HG03469 (cell line): ENCODE results near the gene SLC25A17.
"Not testable (repeated sequence)": the region's sequence is repeated elsewhere in the genome, so short reads cannot be mapped to it uniquely, and the experiment has no call there.

Source experiments
- ATAC-seq: cut with Tn5 transposase; IDR thresholded peaks from one replicate; pipeline ENCODE4 v1.9.1; 2021; ENCODE audit warnings: mild to moderate bottlenecking, moderate library complexity, moderate number of reproducible peaks; ENCODE audit not compliant: unreplicated experiment

Gene SLC25A17, protein sequence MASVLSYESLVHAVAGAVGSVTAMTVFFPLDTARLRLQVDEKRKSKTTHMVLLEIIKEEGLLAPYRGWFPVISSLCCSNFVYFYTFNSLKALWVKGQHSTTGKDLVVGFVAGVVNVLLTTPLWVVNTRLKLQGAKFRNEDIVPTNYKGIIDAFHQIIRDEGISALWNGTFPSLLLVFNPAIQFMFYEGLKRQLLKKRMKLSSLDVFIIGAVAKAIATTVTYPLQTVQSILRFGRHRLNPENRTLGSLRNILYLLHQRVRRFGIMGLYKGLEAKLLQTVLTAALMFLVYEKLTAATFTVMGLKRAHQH

DNA sequence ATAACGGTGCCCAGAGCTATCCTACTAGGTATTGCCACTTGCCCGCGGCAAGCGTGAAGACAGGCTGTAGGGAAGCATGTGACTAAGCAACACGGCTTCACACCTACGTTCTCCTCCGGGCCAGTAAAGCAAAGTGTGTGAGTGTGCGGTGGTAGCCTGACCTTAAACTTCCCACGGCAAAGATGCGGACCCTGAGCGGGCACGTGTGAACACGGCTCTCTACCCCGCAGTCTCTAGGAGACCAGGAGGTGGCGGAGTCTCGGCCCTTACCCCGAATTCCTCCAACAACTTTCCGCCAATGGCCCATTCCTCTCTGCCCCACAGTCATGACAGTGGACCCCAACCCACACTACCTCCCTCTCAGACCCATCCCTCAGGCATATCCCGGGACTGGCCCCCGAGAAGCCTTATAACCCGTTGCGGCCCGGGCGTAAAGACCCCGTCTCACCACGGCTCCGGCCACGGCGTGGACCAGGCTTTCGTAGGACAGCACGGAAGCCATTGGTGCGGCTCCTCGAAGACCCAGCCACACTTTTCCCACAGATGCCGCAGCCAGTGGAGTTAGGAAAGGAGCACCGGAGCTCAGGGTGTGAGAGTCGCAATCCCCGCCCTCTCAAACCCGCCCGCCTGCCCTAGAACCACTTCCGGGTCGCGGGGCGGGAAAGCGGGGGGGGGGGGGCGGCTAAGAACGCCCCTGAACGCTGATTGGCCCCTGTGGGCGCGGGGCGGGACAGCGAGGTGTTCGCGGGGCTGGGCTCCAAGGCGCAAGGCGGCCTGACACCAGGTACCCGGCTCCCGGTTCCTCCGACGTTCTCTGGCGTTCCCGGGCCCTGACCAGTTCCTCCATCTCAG is at the start of gene SLC25A17:
Gene SLC25A17, minus strand, starts transcription at position 600 of the 852 bp plus-strand sequence. Its CDS starts 98 bp downstream, at position 502.
- ATAC-seq: no peak

DNA sequence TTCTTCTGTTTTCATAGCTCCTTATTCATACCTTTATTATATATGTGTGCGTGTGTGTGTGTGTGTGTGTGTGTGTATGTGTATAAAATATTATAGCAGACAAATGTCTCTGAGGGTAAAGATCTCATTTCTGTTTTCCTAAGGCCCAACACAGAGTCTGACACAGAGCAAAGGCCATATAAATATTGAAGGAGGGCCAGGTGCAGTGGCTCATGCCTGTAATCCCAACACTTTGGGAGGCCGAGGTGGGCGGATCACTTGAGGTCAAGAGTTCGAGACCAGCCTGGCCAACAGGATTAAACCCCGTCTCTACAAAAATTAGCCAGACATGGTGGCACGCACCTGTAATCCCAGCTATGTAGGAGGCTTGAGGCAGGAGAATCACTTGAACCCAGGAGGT is 49.2 kb upstream of the SLC25A17 start:
- ATAC-seq: not testable (repeated sequence)

DNA sequence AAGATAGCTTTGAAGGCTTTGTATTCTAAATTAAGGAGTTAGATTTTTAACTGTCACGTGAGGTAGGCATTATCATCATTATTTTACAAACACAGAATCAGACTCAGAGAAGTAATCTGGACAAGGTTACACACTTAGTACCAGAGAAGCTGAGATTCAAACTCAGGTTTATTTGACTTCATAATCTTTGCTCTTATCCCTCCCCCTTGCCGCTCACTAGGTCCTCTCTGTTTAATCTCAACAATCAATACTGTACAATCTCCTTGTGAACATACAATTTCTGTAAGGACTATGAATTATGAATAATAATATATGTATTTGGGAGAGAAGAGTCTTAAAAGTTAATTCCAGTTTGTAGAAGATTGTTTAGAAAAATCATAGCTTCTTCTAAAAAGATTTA is 48.0 kb upstream of the SLC25A17 start:
- no peak for ATAC-seq

DNA sequence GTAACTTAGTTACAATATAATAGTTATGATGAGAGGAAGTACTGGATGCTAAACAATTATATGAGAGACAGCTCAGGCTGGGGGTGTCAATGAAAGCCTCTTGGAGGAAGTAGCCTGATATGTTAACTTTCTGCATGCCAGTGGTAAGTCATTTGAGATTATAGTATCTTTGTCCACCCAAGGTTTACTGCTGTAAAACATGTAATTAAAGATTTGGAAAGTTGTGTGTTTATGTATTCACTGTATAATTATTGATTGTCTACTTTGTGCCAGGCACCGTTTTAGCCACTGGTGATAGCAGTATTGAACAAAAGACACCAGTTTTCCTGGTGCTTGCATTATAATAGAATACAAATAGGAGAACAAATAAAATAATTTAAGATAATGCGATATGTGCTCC is 43.4 kb upstream of the SLC25A17 start:
- no peak for ATAC-seq

DNA sequence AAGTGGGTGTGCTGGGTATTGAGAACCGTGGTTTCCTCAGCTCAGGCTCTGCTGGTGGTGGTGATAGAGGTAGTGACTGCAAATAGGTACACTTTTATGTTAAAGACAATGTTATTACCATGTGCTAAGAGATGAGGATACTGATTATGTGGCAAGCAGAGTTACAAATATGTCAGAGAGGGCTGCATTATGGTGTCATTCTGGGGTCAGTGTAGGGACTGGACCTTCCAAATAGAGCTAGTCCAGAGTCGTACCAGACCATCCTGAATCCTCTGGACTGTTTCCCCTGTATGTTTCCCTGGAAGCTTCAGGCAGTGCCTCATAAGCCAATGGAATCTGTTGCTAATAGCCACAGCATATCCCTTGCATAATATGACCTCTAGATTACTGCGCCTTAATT is 42.9 kb upstream of the SLC25A17 start, which contains the start of gene DNAJB7:
Gene DNAJB7, minus strand, starts transcription at position 101 of the 400 bp plus-strand sequence. CDS start 119 bp downstream, outside the sequence.
- no peak for ATAC-seq

DNA sequence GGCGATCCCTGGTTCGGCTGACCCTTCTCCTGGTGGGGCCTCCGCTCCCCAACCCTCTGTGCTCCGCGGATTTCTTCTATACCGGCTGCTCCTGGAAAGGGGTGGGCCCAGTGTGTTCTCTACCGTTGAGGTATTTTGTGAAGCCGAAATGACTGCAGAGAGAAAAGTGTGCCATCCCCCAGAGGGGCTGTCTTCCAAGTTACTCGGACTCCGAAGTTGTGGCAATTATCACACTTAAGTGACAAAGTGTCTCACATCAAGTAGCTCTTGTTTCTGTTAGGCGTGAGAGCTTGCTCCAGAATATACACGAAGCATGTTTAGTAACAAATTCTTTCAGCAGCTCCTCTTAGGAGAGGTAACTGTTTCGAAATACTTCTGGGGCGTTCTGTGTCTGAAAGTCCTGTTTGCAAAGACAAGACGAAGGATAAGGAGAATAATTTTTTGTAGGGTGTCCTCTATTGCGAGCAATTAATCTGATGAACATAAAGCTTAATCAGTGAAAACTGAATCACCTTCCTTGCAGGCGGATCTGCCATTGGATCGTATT is 38.2 kb upstream of the SLC25A17 start:
- ATAC-seq: no peak

DNA sequence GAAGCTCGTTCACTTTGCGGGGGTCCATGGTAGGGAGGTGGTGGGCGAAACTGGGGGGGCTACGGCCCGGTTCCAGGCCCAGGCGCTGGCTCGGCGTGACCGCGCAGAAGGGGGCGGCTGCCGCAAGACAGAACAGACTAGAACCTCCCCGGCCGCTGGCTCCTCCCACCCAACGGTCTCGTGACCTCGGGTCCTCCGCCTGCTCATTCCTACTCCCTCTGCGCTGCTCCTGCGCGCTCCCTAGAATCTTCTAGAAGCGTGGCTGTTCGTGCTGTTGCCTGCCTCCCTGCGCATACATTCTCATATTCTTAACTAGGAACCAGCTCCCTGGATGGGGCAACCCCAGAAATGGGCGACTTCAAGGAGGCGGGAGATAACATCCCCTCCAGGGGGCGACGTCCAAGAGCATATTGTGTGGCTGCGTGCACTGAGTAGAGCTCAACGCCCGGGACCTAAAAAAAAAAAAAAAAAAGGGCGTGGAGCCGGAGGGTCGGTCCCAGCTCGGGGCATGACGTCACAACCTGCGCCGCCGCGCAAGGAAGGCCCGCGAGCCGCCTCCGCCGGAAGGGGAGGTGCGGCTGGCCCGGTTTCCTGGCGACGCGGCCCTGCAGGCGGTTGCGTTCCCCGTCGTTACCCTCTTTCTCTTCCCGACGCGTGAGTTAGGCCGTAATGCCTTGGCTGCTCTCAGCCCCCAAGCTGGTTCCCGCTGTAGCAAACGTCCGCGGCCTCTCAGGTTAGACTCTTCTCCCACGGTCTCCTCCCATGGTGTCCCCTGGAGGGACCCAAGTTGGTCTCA is 37.6 kb upstream of the SLC25A17 start, which contains the start of the genes ST13 and XPNPEP3:
Gene ST13, minus strand, starts transcription at position 127 of the 796 bp plus-strand sequence. Its CDS starts 99 bp downstream, at position 28.
Gene XPNPEP3, plus strand, starts transcription at position 636 of the 796 bp plus-strand sequence. Its CDS starts 34 bp downstream, at position 670.
- ATAC-seq: peak; percentile 67

DNA sequence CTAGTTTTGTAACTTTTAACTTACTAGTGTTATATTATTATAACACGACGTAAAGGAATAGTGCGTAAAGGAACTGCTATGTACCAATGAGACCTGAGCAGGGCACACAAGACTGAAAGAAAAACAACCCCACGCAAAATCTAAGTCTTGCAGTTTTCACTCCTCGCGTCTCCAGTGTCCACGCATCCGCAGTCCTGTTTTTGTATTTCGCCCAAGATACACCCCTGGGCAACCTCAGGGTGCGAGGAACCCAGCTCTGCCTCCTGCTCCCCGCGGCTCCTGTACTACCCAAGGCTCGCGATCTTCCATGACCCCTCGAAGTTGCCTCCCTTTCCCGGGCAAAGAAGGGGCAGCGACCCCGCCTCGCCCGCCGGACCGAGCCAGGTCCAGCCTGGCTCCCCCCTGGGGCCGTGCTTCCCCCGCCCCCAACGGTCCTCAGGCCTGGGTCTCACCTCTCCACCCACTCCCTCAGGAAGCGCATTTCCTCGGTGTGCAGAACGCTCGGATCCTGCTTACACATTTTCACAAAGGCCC is 36.9 kb upstream of the SLC25A17 start:
- ATAC-seq: no peak

DNA sequence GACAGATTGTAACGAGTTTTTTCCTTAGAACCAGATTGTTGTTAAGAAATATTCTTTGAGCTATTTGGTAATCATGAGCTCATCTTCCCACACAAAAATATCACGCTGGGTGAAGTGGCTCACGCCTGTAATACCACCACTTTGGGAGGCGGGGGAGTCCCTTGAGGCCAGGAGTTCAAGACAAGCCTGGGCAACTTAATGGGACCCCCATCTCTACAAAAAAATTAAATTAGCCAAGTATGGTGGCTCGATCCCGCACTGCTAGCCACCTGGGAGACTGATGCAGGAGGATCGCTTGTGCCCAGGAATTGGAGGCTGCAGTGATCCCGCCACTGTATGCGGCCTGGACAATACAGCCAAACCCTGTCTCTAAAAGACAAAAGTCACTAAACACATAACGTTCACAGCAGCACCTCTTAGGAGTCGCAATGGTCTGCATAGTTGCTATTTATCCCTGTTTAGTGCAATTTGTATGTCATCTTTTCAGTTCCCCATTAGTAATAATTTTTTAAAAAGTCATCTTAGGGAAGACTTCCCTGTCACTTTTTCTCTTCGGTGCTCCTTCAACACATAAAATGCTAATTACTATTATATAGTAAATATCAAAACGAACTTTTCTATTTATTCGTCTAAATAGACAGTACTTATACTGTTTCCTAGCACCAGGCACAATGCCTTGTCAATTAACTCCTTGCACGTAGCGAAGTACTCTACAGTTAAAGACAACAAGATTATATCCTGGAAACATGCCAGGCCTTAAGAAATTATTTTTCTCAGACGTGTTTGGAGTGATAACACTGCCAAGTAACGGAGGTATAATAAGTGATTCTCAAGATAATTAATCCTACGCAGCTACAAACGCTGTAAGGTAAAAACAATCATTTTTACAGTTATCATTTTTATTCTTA is 36.2 kb upstream of the SLC25A17 start:
- no peak for ATAC-seq

DNA sequence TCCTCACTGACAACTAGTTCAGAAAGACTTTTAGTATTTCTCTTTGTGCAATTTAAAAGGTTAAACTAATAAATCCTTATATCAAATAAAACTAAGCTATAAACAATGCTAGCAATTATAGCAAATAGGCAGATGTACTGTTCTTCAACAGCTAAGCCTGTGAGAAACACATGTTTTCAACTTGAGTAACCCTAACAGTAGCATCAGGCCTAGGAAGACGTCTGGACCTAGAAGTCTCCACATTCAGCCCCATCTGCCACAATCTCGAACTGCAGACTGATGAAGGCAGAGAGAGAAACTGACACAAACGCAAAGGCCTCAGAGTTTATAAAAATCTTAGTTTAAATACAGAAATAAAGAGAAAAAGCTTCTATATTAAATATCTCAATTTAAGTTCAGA is 34.8 kb upstream of the SLC25A17 start:
- ATAC-seq: no peak

DNA sequence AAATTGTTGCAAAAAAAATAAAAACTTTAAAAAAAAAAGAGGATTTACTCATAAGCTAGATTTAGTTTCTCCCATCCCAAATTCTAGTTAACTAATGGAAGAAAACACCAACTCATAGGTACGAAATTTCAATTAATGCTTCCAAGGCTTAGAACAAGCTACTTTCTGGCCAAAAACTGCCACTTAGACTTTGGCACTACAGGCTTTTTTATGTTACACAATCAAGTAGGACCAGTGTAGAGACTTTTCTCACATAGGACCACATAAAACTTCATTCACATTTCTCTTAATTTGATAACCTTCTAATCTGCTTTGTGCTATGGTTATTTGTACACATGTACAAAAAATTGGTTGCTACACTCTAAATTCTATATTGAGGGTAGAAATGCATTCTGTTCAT is 34.2 kb upstream of the SLC25A17 start:
- ATAC-seq: no peak

DNA sequence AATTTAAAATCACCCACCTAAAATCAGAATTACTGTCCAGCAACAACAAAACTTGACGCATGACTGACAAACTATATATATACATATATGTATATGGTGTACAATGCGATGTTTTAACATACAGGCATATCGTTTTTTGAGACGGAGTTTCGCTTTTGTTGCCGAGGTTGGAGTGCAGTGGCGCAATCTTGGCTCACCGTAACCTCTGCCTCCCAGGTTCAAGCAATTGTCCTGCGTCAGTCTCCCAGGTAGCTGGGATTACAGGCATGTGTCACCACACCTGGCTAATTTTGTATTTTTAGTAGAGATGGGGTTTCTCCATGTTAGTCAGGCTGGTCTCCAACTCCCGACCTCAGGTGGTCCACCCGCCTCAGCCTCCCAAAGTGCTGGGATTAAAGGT is 26.7 kb upstream of the SLC25A17 start:
- not testable (repeated sequence) for ATAC-seq

DNA sequence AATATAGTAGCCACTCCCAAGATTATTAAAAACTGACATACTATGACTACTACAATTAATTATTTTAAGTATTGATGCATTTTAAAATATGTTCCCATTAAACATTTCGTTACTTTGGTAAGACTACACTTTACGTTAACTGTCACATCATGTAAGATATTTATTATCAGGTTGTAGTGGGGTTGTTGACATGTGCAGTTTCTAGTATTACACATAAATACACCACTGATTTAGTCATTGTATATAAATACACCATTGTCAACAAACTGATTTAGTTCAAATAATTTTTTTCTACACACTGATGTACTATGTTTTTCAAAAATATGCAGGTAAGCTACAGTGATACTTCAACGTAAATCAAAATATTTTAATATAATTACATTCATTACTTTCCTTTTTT is 25.8 kb upstream of the SLC25A17 start:
- ATAC-seq: no peak

DNA sequence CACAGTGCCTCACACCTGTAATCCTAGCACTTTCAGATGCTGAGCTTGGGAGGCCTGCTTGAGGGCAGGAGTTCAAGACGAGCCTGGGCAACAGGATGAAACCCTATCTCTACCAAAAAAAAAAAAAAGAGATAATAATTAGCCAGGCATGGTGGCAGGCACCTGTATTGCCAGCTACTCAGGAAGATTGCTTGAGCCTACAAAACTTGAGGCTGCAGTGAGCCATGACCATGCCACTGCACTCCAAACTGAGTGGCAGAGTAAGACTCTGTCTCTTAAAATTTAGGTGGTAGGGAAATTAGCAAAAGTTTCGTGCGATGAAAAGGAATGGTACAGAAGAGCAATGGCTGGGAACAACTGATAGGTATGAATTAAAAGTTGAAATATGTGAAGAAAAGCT is 19.3 kb upstream of the SLC25A17 start:
- ATAC-seq: no peak

DNA sequence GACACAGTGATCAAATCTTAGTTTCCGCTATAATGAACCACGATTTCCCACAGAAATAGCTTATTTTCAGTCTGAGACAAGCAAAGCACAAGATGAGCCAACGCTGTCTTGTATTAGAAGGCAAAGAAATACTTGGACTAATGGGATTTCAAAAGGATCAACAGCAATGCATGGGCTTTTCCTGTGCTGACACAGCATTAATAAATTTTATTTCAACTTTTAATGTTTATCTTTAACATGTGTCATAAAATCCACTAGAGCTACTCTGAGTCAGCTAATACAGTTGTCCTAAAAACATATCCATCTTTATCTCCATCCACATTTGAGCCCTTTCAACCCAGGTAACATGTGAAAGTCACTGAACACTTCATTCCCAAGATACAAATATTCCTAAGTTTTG is 15.5 kb upstream of the SLC25A17 start:
- ATAC-seq: no peak

DNA sequence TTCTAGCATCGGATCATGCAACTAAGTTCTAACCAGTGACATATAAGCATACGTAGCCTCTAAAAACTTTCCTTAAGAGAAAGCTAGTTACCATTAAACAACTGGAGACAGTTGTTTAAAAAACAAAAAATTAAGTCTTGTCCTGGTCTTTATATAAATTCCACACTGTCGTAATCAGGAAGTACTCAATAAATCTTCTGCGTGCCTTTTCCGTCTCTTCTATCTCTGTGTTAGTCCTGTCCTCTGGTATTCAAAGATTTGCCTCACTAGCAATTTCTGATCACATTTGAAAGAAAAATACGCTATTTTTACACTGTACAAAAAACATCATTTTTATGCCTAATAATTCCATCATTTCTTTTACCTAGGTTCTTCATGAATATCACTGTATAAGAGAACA is 10.0 kb upstream of the SLC25A17 start:
- ATAC-seq: no peak

DNA sequence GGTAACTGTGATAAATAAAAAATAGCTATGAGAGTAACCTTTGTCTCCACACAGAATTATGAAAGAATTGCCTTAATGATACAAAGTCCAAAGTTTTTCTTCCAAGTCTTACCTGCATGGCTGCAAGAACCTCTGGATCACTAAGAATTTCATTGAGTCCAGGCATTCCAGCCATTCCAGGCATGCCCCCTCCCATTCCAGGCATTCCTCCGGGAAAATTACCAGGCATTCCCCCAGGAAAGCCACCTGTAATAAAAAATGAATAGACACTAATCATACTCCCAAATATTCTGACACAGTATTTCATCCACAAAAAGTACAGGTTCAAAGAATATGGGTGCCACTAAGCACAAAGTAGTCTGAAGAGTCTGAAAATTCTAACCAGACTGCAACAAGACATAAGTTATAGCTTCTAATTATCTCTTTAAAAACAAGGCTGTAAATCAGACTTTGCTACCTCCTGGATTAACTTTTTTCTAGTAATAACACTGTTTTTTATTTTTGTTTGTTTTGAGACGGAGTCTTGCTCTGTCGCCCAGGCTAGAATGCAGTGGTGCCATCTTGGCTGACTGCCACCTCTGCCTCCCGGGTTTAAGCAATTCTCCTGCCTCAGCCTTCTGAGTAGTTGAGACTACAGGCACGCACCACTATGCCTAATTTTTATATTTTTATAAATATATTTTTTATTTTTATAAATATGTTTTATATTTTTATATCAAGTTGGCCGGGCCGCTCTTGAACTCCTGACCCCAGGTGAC is 8.0 kb upstream of the SLC25A17 start:
- ATAC-seq: no peak

DNA sequence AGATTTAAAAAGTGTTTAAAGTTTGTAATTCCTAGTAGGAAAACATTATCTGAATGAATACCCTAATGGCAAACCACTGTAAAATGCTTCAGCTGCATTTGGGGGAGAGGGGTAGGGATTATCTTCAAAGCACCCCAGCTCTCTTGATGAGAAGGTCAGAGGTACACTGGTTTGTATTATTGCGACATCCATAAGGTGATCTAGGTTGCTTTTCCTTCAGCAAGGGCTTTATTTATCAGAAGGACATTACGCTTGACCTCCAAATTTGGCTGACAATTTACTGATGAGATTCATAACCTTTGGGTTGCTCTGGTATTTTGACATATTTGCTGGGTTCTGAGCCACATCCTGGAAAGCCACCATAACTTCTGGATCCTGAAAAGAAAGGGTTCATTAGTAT is 7.1 kb upstream of the SLC25A17 start:
- not testable (repeated sequence) for ATAC-seq

DNA sequence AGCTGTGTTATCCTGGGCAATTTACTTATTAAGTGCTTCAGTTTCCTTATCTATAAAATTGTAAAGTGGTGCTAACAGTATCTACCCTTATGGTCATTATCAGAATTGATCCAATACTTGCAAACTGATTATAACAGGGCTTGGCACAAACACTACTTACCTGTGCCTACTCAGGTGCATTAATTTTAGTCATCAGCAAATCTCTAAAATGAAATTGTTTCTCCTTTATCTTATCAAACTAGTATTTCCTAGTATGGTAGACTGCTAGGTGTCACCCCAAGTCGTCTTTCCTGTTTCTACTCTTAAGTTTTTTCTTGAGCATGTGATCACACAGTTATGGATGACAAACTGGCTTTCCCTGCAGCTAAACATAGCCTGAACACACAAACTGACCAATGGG is 4.3 kb upstream of the SLC25A17 start:
- no peak for ATAC-seq
